Activated effector memory CD4-positive, alpha-beta T cell treated with anti-CD3 and anti-CD28 coated beads, Interleukin-2, amount 50 U/mL, for 16 hours (primary cell): ENCODE data around the gene RBMS1.
"Not testable (repeated sequence)": the region's sequence is repeated elsewhere in the genome, so short reads cannot be mapped to it uniquely, and the experiment has no call there.

Experiments
- DNase-seq: peaks from one replicate; pipeline ENCODE4 v3.0.0-alpha.2; 2020

The RBMS1 gene

DNA sequence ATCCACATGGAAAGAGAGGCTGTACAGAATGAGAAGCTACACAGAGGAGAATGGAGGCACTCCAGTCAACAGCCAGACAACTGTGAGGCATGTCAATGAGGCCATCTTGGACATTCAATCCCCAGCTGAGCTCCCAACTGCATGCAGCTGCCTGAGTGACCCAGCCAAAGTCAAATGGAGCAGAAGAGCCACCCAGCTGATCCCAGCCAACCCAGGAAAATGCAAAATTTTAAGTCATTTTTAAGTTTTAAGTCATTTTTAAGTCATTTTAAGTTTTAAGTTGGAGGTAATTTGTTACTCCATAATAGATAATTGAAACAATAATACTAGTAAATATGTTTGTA is 63.6 kb downstream of the RBMS1 start:
- no peak for DNase-seq

- DNase-seq: no peak
These were observed 64.2 kb downstream of the RBMS1 start for GRCh38 chr2:160429248-160430000.

DNA sequence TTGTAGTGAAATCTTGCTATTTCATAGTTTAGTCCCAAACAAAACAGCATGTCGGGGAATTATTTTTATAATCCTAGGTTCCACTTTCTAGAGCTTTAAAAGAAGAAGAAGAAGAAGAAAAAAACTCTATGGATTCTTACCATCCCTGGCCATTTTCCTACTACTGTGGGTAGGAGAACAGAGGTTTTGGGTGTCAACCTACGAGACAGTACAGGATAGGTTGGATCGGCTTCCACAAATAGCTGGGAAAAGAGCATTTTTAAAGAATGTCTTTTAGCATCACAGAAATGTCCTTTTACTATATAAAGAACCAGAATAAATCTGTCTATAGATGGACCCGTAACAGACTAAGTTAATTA is 65.2 kb downstream of the RBMS1 start:
- no peak for DNase-seq

DNA sequence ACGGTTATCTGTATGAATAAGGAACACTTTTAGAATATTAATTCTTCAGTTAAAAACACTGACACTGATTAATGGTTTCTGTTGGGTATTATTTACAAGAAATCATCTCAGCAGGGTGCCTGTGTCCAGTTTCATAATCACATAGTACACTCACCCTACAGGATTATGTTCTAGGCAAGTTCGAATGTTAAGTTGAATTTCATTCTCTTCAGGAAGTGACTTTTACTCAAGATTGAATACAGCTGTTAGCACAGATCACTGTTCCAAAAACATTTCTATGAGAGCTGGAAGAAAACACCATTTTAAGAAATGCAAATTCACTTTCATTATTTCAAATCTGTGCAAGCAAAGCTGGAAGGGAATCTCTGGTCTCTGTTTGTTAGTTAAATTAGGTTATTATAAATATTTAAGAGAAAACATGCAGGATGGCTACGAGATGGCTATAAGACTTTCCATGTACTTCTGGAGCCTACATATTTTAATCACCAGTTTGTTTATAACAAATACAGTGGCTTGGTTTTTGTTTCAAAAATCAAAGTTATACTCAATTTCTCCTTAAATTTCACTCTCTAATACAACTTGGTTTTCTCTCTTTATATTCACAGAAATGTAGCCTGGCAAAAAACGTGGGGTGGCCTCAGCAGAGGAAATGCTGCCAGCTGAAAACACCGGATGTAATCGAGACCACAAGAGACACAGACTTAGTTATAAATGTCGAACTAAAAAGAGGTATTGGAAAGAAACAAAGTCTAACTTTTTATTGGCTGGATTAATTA is 65.8 kb downstream of the RBMS1 start:
- DNase-seq: peak; percentile 80

GRCh38 chr2:160426604-160427003 is 67.0 kb downstream of the RBMS1 start:
- DNase-seq: no peak

DNA sequence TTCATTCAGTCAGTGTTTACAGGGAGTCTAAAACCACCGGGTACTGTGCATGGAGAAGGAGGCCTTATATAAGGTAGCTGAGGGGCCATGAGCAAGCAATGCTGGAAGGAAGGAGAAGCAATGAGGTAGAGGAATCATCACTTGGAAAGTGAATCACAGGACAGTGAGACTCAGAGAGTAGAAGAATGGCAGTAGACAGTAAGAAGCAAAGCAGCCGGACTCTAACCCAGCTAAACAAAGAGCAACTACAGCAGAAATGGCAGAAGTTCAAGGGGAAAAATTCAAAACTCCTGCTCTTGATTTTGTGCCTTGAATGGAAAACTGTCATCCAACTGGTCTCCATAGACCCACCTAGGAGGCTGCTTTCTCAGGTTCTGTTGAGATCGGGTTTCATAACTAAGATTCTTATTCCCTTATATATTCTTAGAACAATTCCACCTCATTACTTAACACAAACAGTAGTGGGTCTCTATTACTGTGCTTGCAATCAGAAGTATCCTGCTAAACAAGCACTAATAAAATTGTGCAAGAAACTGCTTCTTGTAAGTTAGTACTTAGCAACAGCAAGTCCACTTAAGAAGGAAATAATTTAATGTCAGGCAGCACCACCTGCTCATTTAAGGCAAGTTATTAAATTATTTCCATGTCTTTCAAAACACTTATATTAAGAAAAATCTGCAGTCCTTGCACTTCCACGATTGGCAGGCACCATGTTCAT is 68.0 kb downstream of the RBMS1 start:
- no peak for DNase-seq

- no peak for DNase-seq
These were observed 70.5 kb downstream of the RBMS1 start for GRCh38 chr2:160423126-160423525.

DNA sequence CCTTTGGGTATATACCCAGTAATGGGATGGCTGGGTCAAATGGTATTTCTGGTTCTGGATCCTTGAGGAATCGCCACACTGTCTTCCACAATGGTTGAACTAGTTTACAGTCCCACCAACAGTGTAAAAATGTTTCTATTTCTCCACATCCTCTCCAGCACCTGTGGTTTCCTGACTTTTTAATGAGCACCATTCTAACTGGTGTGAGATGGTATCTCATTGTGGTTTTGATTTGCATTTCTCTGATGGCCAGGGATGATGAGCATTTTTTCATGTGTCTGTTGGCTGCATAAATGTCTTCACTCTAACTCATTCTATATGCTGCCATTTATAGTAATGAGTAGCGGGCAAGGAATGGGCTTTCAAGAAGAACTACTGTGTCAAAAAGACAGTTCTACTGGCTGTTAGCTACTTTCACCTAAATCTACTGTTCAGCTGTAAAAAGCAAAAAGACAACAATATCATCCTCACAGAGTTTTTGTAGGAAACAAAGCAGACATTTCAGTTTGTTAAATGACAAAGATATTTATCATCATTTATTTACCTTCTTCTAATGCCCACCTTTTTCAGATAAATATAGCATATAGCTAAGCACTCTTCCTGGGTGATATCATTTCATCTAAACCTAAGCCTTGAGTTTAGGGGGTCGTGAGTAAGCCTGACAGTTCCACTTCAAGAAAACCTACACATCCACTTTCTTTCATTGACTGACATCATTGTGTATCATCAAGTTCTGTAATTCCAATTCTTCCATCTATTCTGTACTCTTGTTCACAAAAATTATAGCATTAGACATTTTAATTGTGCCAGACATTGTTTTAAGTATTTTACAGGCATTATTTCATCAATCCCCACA is 71.7 kb downstream of the RBMS1 start:
- DNase-seq: not testable (repeated sequence)

GRCh38 chr2:160420711-160421110 is 72.9 kb downstream of the RBMS1 start:
- DNase-seq: no peak

- DNase-seq: no peak
These were observed 73.7 kb downstream of the RBMS1 start for GRCh38 chr2:160419776-160420505.

GRCh38 chr2:160418853-160419252 is 74.8 kb downstream of the RBMS1 start:
- no peak for DNase-seq

- no peak for DNase-seq
These were observed 75.2 kb downstream of the RBMS1 start for GRCh38 chr2:160418398-160418765.

- DNase-seq: no peak
These were observed 75.7 kb downstream of the RBMS1 start for GRCh38 chr2:160417745-160418397.

GRCh38 chr2:160415991-160416390 is 77.6 kb downstream of the RBMS1 start:
- no peak for DNase-seq

- DNase-seq: no peak
These were observed 81.7 kb downstream of the RBMS1 start for GRCh38 chr2:160411955-160412354.

- DNase-seq: peak; percentile 75
These were observed 82.4 kb downstream of the RBMS1 start for GRCh38 chr2:160411167-160411566.

GRCh38 chr2:160409480-160409879 is 84.1 kb downstream of the RBMS1 start:
- DNase-seq: no peak

- DNase-seq: no peak
These were observed 84.7 kb downstream of the RBMS1 start for GRCh38 chr2:160408959-160409291.

- DNase-seq: no peak
These were observed 85.2 kb downstream of the RBMS1 start for GRCh38 chr2:160408173-160408958.

GRCh38 chr2:160407393-160408172 is 86.0 kb downstream of the RBMS1 start:
- peak; percentile 86 for DNase-seq
